ENCODE results near the gene POU6F2.
"Not testable (repeated sequence)": the region's sequence is repeated elsewhere in the genome, so short reads cannot be mapped to it uniquely, and the experiment has no call there.

GRCh38 chr7:39013049-39013939 lies 35.6 kb downstream of the POU6F2 start:
- not testable (repeated sequence) for TF ChIP-seq HOXA7 (CRISPR knock-in tag; IDR thresholded peaks at IDR 0.05); CTCF (IDR thresholded peaks at IDR 0.05); RAD21 (conservative IDR thresholded peaks at IDR 0.05 in 1 of 2, IDR thresholded peaks at IDR 0.05 in 1 of 2); GATA3 (IDR thresholded peaks at IDR 0.05; ENCODE audit: borderline replicate concordance); RNF2 (IDR thresholded peaks at IDR 0.05; ENCODE audit: borderline replicate concordance, low read depth); POLR2A (IDR thresholded peaks at IDR 0.05; ENCODE audit: low read length); ESRRA (IDR thresholded peaks at IDR 0.05; ENCODE audit: borderline replicate concordance, low read length); POLR2AphosphoS2 (conservative IDR thresholded peaks at IDR 0.05; ENCODE audit: low read length); FOSL2 (IDR thresholded peaks at IDR 0.05); FOSL2 (CRISPR knock-in tag; IDR thresholded peaks at IDR 0.05)
